Endometrial microvascular endothelial cells (primary cell): ENCODE results near the gene TMEM269. TPM values are rescaled to one million over a fixed set of nuclear protein-coding genes. Genes with fewer than 3 reads are reported as not detected.

ENCODE experiments used
- in situ Hi-C: cut with HindIII; loops from 2 replicates; pipeline ENCODE4 v1.10.0; 2017; ENCODE audit warnings: low sequenced_read_pairs, low pct_unique_long_range_greater_than_20kb; ENCODE audit errors: inconsistent ontology term
- total RNA-seq: library from RNA; depleted of rRNA; stranded (reverse); fragments of >200 nt; gene quantifications from one replicate; pipeline ENCODE4 v1.2.3, GENCODE V29; 2015; ENCODE audit errors: inconsistent ontology term

TMEM269 gene, protein sequence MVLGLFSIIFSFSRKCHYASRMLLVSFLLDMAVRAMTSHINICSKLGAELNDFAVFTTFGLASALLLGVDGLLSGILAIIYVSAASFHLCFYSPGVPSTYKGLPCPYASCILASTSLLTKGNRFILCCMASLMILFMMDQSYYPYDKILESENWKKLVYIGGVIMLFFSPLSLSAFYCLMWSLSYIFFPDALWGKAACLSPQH
- not detected for total RNA-seq

DNA sequence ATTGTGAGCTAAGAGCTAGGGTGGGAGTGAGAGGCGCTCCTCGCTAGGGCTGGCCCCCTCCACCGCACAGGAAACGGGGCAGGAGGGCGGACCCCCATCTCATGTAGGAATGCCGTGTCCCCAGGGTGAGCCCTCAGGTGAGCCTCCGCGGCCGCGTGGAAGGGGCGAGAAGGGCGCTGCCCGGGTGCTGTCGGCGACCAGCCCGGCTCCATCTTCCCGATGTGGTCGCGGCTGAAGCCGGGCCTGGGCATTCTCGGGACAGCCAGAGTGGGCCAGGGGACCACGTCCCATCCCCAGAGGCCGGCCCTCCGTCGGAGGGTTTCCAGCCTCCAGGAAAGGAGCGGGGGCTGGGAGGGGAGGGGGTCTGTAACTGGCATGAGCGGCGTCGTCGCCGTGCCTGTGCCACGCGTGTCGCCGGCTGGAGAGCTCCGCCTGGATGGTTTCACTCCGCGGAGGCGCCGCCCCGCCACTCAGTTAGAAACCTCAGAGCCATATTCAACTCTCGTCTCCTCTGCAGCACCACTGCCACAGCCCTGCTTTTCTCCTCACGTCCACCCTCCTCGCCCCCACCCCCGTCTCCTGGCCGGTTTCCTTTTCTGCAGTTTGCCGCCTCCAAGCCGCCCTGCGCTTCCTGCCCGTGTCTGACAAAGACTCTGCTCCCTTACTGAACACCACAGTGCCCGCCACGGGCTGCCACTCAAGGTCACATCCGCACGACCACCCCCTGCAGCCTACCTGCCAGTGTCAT is at the start of gene TMEM269:
Gene TMEM269 (plus strand): TSS at position 46 of the 748 bp plus-strand sequence. CDS start 4,903 bp downstream, outside the sequence.
- in situ Hi-C loops: no loop called here

DNA sequence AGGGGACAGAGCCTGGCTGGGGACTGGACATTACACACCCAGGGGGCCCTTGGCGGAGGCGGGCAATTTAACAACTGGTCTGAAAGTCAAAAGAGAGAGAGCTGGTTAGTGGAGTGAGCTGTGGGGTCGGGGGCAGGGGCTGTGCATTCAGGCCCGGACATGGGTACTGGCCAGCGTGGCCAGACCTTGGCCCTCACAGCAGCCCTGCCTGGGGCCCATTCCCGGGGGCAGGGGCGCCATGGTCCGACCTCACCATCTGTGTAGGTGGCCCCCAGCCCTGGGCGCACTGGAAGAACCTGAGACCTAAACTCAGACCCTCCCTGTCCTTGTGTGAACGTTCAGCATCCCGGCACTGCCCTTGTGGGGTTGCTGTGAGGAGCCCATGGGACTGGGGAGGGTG is 49.7 kb upstream of the TMEM269 start:
- in situ Hi-C loops: no loop called here

DNA sequence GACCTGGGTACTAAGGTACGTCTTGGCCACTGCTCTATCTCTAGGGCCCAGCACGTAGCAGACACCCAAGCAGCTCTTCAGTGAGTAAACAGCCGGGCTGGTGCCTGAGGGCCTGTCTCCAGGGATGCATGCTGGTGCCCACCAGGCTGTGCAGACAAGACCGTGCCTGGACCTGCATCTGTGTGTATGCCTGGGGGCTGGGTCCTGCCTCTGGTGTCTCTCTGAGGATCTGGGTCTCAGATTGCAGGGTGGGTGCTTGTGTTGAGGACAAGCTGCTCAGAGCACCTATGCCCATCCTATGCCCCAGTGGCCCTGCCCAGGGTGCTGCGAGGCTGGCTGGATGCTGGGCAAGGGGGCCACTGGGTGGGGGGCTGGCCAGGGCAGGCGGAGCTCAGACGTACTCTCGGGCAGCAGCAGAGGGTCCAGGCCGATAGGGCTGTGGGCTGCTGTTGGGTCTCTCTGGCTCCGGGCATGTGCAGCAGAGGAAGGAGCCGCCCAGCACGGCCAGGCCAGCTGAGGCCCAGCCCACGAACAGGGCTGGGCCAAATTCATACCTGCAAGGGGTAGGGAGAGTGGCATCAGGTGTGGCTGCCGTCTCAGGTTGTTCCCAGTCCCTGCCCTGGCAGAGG is 49.2 kb upstream of the TMEM269 start:
- in situ Hi-C loops: no loop called here

DNA sequence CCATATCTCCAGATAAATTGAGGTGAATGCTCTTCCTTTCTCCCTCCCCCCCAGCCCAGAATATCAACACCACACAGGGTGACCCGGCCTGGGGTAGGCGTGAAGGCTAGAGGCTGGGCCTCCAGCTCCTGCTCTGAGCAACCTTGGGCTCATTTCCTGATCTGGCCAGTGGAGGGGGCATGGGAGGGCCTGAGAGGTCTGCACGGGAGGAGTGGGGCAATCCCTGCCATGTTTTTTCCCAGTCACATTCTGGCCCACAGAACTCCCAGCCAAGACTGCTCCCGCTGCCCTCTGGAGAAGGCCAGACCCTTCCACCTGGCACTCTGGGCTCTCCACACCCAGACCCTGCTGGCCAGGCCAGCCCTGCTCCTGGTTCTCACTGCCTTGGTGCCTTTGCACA is 48.6 kb upstream of the TMEM269 start:
- in situ Hi-C loops: no loop called here

DNA sequence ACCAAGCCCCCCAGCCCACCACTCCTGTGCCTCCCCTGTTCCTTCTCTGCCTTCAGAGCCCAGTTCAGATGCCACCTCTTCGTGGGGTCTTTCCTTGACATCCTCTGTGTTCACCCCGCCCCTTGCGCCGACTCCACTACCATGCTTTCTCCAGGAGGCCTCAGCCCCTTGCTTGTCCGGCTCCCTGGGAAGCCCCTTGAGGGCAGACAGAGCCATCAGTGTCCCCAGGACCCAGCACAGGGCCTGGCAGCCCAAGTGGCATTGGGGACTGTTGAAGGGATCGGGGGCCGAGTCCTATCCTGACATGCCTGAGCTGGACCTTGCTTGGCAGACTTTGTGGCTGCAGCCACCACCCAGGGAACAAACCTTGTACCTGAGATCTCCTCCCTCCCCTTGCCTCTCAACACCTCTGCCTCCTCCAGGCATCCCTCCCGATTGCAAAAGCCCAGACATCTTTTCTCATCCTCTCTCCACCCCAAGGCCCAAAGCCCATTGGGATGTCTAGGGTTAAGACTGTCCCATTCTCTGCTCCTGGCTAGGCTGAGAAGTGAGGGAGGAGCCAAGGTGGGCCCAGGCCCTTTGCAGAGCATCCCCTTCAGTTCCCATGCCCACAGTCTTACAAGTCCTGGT is 48.1 kb upstream of the TMEM269 start:
- in situ Hi-C loops: no loop called here

DNA sequence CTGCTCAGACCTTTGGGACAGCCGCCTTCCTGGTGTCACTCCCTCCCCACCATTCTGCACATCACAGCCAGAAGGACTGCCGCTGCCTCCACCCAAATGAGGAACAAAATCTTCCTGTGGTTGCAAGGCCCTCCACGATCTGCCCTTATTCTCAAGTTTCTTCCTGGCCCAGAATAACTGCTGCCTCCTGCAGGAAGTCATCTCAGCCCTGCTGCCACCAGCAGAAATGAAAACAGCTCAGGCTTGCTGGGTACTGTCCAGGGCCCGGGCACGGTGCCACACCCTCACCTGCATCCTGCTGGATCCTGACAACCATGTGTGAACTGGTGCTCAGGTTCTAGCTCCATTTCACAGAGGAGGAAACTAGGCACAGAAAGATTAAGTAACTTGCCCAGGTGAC is 47.5 kb upstream of the TMEM269 start:
- in situ Hi-C loops: no loop called here

DNA sequence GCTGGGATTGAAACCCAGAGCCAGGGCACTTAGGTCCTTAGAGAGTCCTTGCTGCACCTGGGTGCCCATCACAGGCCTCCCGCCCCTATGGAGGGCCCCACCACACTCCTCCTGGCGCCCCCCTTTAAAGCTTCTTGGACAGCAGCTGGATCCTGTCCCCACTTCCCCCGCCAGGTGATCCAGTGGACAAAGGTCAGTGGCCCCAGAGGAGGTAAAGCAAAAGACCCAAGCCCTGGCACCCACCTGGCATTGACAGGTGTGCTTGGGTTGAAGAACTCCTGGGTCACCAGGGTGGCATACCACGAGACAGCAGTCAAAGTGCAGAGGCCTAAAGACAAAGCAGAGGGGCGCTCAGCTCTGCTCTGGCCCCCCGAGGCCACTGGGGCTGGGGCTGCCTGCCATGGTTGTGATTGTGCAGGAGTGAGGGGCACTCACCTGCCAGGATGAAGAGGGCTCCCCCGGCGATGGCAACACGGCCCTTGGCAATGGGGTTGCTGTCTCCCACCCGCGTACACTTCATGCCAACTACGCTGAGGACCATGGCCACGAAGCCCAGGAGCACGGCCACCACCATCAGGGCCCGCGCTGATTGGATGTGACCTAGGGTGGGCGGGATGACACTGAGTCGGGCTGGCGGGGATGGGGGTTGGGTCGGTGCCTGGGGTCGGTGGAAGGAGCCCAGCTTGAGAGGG is 46.7 kb upstream of the TMEM269 start:
- in situ Hi-C loops: no loop called here

DNA sequence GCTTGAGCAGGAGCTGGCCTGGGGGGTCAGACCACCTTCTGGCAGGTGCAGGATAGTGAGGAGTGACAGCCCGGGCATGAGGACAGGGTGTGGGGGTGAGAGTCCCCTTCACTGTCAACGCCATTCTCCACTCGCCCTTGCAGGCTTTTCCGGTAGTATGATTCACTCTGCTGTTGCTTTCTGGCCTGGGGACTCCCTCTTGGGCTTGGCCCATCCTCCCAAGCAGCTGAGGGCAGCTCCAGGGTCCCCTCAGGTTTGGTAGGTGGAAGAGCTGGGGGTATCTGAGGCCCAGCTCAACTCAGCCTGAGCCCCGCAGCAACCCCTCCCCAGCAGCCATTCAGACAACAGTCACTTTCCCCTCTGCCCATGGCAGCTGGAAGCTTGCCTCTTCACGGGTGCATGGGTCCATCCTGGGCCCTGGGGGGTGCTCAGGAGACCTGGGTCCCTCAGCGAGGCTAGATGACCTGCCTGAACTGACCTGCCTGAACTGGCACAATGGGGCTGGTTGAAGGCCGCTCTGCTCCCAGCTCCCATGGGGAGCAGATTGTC is 46.0 kb upstream of the TMEM269 start:
- in situ Hi-C loops: no loop called here

DNA sequence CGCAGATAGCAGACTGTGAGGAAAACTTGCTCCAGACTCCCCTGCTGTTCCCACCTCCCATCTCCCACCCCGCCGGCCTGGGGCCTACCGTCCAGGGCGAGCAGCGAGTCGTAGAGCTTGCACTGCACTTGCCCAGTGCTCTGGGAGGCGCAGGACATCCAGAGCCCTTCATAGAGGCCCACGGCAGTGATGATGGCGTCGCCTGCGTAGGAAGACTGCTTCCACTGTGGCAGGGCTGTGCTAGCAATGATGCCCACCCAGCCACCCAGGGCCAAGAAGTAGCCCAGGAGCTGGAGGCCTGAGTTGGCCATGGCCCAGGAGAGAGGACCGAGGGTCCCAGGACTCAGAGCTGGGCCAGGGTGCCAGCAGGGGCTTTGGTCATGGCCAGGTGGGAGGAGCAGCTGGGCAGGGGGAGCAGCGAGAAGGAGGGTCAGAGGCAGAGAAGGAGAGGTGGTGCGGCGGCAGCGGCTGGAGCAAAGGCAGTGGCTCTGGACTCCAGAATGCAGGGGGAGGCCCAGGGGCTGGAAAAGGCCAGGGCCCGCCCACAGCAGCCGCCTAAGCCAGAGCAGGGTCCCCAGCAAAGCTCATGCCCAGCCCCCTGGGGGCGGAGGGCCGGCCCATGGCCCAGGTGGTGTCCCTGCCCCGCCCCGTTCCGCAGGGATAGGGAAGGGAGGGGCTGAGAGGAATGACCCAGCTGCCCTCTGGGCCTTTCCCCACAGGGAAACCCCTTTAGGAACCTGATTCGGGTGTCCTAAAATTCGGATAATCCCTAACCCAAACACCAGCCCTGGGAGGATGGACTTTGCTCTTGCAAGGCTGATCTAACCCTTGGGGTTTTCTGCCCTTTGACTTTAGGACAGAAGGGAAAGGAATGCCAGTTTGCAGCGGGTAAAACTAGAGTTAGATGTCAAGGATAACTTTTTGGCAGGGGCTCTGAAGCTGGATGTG is 44.8 kb upstream of the TMEM269 start, which contains the start of gene CLDN19:
Gene CLDN19 (minus strand): TSS at position 484 of the 948 bp plus-strand sequence. CDS start 173 bp downstream, at position 311.
- in situ Hi-C loops: no loop called here

DNA sequence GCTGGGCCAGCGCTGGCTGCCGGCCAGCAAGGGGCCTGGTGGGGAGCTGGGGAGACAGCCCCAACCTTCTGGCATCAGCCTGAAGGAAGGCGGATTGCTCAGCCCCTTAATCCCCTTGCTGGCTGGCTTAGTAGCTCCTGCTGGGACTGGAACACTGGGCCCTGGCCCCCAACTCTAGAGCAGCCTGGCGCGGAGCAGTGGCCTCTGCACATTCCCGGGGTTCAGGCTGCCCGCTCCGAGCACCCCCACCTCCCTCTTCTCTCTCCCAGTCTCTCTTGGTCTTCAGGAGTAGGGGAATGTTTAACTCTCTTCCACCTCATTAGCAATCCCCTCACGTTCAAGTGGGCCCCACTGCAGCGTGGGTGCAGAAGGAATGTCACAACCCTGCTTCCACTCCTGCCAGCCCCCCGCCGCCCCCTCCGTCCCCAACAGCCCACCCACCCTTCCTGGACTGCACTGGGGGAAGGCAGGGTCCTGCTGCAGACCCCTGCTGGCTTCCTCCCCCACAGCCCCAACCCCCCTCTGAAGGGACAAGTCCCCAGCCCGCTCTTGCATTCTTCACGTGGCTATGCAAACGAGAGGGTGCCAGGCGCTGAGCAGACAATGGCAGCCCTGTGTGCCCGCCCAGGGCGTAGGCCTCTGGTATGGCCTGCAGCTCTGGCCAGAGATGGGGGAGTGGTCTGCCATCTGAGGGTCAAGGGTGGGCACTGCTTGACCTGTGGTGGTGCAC is 43.8 kb upstream of the TMEM269 start:
- in situ Hi-C loops: no loop called here

DNA sequence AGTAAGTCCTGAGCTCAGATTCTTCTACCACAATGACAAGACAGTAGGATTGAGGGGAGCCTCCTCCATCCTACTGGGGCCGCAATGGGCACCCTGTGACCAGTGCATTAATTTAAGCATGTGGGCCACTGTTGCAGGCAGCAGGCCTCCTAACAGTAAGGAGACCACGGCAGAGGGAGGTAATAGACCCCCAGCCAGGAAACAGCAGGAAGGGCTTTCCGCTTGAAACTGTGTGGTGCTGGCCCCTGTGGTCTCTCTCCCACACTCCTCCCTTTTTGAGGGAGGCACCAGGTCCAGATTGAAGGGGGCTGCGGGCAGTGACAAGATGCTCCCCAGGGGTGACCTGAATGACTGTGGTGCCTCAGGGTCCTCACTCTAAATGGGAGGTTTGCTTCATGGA is 43.1 kb upstream of the TMEM269 start:
- in situ Hi-C loops: no loop called here

DNA sequence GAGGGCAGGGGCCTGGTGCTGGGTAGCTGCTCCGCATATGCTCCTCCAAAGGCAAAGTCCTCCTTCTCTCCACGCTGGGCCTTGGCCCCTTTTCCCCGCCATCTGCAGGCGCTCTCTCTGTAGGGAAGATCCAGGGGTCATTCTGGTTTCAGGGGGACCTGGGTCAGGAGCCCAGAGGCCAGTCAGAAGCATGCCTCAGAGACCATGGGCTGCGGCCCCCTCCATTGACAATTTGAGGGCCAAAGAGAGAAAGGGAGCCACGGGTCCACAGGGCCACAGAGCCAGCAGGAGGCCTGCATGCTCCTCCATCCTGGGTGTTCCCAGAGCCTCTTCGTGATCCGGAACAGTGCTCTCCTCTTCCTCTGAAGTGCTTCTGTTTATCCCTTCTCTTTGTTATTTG is 42.6 kb upstream of the TMEM269 start:
- in situ Hi-C loops: no loop called here

DNA sequence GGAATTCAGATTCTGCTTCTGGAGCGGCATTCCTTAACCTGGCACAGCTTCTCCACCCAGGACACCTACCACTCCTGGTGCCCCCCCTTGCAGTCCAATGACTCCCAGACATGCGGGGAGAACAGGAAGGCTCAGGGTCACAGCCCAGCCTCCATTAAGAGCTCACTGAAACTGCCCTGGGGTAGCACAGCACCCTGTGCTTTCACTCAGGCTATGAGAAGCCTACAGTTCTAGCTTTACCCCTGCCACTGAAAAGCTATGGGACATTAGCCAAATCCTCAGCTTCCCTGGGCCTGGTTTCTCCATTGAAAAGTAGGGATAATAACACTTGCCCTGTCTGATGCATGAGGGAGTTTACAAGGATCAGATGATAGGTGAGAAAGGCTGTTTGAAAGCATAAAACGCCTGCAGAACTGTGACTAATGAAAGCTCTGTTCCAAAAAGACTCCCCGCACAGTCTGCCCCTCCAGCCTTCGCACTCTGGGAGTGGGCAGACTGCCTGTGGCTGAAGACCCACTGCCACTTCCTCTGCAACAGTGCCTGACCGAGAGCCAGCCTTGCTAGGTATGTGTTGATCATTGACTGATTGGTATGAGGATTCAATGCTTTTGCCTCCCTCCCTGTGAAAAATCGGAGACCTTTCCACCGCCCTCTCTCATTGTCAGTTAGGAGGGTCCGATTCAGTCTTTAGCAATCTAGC is 42.0 kb upstream of the TMEM269 start:
- in situ Hi-C loops: no loop called here

DNA sequence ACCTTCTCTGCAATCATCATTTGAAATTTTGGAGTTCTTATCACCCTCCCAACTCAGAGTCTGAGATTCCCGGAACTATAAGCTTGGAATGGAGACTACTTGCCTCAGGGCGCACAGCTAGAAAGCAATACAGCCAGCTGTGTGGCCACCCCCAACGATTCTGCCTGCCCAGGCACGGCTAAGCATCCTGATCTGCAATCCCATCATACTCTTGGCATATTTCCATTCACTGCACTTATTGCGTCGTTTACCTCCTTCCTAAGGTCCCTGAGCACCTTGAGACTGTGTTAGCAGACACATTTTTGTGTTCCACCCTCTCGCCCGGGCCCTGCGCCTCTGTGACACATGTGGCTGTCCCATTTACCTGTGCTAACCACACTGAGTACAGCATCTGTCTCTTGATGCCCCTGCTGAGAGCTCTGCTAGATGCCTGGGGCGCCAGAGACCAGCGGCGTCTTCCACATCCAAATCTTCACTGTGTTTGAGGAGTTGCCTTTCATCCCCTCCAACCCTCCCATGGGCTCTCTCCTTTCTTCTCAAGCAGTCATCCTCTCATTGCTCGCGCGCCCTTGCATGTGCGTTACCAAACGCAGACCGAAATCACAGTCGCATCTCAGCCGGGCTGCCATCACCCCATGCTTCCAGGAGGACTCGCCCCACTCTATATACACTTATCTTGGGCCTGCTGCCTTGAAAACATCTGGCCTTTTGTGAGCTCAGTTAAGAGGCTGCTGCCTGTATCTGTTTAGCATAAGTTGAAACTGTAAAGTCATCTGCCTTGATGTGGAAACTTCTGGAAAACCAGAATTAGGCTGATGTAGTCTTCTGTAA is 41.3 kb upstream of the TMEM269 start:
- in situ Hi-C loops: no loop called here

DNA sequence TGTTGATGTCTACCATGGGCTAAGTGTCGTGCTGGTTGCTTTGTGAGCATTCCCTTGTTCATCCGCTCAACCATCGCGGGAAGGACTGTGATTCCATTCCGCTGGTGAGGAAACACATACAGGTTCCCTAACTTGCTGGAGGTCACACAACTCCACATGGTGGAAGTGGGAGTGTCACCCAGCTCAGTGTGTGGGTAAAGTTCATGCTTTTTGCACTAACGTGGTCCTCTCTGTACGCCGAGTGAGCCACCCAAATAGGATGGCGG is 40.7 kb upstream of the TMEM269 start:
- in situ Hi-C loops: no loop called here

DNA sequence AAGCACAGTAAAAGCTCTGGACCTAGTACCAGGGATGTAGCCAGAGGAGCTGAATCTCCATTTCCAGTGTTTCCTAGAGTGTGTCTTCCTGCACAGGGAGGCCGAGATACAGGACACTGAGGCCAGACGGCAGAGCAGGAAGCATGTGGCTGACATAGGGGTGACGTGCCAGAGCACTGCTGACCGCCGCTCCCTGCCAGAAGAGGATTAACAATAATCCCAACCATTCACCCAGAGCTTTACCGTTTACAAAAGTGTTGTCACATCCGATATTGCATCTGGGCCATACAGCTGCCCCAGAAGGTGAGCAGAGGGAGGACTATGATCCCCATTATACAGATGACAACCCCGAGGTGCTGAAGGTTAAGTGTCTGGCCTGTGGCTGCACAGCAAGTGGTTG is 38.9 kb upstream of the TMEM269 start:
- in situ Hi-C loops: no loop called here
